NCI-H82 treated with DMSO at 0.1 percent for 48 hours (cell line): ENCODE measurements around the gene CFAP45.
A peak's percentile ranks its signal among the peaks of the same experiment; 100 is the strongest.
"Not testable (repeated sequence)": the region's sequence is repeated elsewhere in the genome, so short reads cannot be mapped to it uniquely, and the experiment has no call there.

Experiments used
- DNase-seq: peaks from one replicate; lab custom pipeline; 2025; ENCODE audit not compliant: unreplicated experiment; lab: John Stamatoyannopoulos, UW

The CFAP45 gene

DNA sequence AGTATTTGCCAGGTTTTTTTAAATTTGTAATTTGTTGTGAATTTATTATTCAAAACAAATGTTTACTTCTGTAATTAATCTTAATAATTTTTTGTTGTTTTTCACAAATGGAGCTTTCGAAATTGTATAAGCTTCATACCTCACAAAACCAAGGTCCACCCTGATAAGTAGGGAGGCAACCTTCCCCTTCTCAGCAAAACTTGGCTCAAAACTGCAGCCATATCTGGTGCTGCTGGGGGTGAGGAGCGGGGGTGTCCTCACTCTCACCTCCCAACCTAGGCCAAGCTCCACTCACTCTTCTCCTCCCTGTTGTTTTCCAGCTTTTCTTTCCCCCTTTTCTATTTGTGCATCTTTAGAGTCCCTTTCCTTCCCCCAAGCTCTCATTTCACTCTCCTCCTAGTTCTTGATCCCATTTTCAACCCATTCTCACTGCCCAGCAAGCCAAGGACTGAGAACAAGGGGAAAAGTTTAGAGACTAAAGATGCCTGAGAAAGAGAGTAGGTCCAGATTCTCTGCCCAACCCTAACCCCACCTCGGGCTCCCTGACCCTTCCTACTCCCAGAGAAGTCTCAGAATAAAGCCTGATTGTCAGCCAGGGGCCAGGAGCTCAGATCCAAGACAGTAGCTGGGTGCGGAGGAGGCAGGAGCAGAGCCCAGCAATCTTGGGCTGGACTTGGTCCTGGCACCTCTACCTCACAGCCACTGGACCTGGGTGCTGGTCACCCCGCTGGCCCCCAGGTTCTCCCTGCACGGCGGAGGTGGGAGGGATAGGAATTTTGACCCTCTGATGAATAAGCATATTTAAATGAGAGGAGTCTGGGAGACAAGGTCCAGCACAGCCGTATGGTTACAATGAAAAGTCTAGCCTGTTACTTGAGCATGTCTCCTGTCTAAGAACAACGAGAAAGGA lies 8.3 kb upstream of the CFAP45 start:
- DNase-seq = no peak

DNA sequence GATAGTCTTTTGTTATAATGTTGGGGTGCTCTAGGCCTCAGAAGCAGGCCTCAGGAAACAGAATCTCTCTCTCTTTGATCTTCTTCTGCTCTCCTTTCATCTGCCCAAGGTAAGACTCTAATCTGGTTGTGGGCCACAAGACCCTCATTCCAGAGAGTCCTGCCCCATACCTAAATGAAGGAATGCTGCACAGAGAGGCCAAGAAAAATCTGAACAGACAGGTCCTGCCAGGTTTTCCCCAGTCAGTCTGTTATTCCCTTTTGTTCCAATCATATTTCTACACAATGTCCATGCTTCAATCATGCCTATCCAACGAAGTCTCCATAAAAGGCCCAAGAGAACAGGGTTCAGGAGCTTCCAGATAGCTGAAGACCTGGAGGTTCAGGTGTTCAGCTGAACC lies 7.0 kb upstream of the CFAP45 start:
- DNase-seq = no peak

- DNase-seq = not testable (repeated sequence)
Observed at GRCh38 chr1:159904036-159904435, 4.1 kb upstream of the CFAP45 start.

DNA sequence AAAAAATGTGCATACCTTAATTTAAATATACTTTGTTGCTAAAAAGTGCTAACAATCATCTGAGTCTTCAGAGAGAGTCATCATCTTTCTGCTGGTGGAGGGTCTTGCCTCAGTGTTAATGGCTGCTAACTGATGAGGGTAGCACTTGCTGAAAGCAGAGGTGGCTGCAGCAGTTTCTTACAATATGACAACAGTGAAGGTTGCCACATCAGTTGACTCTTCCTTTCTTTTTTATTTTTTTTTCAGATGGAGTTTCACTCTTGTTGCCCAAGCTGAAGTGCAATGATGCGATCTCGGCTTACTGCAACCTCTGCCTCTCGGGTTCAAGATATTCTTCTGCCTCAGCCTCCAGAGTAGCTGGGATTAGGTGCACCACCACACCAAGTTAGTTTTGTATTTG lies 2.6 kb upstream of the CFAP45 start:
- DNase-seq = no peak

DNA sequence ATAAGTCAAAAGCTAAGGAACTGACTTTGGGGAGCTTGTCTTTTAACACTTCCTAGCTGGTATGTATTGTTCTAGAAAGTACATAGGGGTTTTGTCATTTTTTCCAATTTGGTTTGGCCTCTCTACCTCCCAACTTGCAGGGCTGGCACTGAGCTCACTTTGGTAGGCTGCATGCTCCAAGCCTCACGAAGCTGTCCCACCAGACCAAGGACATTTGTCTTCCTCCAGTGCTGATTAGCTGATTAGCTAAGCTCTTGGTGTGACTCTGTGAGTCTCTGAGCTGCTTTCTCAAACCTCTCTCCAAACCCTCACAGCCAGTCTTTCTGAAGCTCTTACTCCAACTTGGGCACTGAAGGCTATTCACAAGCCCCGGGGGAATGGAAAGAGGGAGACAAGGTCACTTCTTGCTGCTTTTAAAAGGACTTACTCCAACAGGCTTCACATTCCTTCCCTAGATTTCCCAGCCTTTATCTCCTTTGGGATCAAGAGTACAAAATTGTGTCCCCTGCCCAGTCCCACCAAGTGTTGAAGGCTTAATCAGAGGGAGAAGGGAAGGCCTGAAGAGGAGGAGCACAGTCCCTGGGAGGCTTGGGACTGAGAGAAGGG lies 893 bp upstream of the CFAP45 start:
- DNase-seq = peak; percentile 8

DNA sequence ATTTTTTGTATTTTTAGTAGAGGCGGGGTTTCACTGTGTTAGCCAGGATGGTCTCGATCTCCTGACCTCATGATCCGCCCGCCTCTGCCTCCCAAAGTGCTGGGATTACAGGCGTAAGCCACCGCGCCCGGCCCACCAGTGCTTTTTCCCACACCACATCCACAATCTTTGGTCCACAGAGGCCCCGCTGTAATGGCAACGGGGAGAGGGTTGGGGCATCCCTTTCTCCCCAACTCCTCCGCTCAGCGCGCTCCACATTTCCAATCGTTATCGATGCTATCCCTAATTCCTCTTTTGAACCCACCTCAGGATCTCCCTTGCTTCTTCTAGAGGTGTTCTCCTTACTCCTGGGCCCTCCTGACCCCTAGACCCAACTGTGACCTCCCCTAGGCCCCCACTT lies 331 bp downstream of the CFAP45 start:
- not testable (repeated sequence) for DNase-seq

- no peak for DNase-seq
Observed at GRCh38 chr1:159898527-159898926, 1.4 kb downstream of the CFAP45 start.

DNA sequence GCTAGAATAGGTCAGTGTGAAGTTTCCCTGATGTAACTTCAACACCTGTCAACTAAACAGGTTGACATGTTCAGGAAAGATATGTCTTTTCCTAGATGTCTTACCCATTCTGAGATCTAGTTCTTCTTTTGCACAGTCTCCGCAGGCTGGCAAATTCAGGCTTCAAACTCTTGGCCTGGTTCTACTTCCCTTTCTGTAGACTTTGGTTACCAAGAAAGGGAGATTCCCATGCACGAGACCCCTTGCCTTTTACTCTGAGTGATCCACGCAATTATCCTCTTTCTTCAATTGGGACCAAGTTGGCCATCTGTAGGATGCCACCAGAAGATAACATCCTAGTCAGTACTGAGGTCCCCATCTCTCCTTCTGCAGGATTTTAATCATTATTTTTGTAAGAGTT lies 2.0 kb downstream of the CFAP45 start:
- DNase-seq = no peak

DNA sequence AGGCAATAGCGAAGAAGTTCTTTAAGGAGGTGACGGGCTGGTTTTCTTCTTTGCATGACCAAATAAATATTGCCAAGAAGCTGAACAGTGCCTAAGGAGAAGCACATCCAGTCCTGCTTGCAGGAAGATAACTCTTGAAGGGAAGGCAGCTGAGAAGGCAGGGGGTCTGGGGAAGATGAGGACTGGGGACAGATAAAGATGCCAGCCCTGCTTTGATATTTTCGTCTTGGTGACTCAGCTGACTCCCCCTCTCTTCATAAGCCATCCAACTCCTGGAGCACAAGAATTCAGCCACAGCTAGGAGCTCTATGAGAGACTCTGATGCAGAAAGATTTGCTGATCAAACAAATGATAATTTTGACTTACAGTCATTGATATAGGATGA lies 3.4 kb downstream of the CFAP45 start:
- no peak for DNase-seq

- DNase-seq = no peak
Observed at GRCh38 chr1:159895836-159896545, 4.0 kb downstream of the CFAP45 start.

GRCh38 chr1:159895286-159895685 lies 4.7 kb downstream of the CFAP45 start:
- DNase-seq = no peak

GRCh38 chr1:159892944-159893343 lies 7.0 kb downstream of the CFAP45 start:
- no peak for DNase-seq

- DNase-seq = peak; percentile 68
Observed at GRCh38 chr1:159891275-159892157, 8.4 kb downstream of the CFAP45 start.

- no peak for DNase-seq
Observed at GRCh38 chr1:159890390-159890789, 9.6 kb downstream of the CFAP45 start.

GRCh38 chr1:159889821-159890252 lies 10.1 kb downstream of the CFAP45 start:
- DNase-seq = no peak

DNA sequence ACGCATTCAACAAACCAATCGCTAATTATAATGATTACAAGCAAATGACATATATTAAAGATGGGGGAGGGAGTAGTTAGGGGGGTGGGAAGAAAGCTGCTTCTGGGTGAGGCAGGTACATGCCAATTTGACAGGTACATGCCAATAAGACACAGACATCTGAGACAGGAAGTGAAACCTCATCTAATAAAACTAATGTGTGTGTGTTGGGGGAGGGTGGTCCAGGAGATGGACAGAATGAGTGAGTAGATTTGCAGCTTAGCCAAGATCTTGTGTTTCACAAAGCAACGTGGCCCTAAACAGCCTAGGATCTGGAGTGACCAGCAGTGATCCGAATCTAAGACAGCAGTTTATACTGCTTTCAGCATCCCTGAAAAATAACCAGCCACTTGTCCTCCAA lies 10.8 kb downstream of the CFAP45 start:
- DNase-seq = no peak

DNA sequence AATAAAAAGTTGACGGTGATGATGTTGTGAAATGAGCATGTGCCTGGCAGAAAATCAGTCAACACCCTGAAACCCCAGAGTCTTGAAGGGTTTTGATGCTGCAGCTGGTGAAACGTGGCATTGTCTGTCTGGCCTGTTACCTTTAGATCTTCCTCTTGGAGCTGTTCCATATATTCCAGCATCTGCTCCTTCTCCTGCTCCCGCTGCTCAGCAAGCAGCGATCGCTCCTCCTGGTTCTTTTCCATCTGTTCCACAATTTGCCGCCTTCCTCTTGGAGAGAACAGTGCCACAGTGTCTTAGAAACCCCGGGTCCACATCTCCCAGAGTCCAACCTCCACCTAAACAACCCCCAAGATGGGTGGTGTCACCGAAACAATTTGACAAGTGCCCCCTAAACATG lies 15.7 kb downstream of the CFAP45 start:
- no peak for DNase-seq

DNA sequence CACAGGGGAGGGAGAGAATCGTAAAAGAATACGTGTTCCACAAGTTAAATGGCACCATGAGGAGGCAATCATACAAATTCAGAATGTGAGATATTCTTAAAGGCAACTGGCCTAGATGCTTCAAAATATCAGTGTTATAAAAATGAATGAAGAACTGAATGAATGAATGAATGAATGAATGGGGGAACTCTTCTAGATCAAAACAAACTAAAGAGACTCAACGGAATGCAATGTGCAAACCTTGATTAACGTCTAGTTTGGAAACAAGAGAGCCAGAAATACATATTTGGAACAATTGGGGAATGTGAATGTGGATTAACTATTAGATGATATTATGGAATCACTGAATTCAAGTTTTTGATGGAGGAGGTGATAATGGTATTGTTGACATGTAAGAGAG lies 16.8 kb downstream of the CFAP45 start:
- no peak for DNase-seq

DNA sequence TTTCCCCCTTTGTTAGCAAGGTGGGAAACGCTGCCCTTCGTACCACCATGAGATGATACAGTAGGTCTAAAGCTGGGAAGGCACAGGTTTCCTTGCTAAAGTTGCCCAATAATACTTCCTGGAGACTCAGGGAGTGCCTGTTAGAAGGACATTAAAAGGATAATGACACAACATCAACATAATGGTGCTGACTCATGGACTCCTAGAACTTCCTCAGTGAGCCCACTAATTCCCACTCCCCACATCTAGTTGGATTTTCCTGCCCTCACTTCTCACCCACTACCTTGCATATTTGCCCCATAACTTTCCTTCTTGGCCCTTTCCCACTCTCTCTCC lies 17.5 kb downstream of the CFAP45 start:
- no peak for DNase-seq

GRCh38 chr1:159881622-159882526 lies 18.1 kb downstream of the CFAP45 start:
- peak; percentile 97 for DNase-seq
